ENCODE data around the gene CFP. TPM values are rescaled to one million over a fixed set of nuclear protein-coding genes. Genes with fewer than 3 reads are reported as not detected.

The CFP gene
- total RNA-seq, 1 experiment from 2014 or later = 0.66 TPM

Other genes starting within 250 kb of the CFP start
- gene ZNF41, start 146.7 kb downstream of the CFP start, total RNA-seq (2014; rRNA removed; shearing (Covaris generic)) = 3.1 and 6.5 TPM in 2 replicates
- 29.8 and 30.1 TPM in 2 replicates for gene ARAF, start 68.7 kb downstream of the CFP start, total RNA-seq (2014; rRNA removed; shearing (Covaris generic))
- 245 and 330 TPM in 2 replicates for gene TIMP1, start 47.5 kb downstream of the CFP start, total RNA-seq (2014; rRNA removed; shearing (Covaris generic))
- gene SYN1, start 10.1 kb downstream of the CFP start, total RNA-seq (2014; rRNA removed; shearing (Covaris generic)) = 0.53 and 1.5 TPM in 2 replicates
- 29.8 and 32.6 TPM in 2 replicates for gene ELK1, start 20.6 kb upstream of the CFP start, total RNA-seq (2014; rRNA removed; shearing (Covaris generic))
- 97.5 and 197 TPM in 2 replicates for gene UXT, start 29.2 kb upstream of the CFP start, total RNA-seq (2014; rRNA removed; shearing (Covaris generic))
- 6.4 and 18.3 TPM in 2 replicates for gene ZNF81, start 207.0 kb upstream of the CFP start, total RNA-seq (2014; rRNA removed; shearing (Covaris generic))